Activated naive CD8-positive, alpha-beta T cell treated with anti-CD3 and anti-CD28 coated beads, Interleukin-2, amount 50 U/mL, for 24 hours (primary cell): Measurements from ENCODE around the gene TENM3.

Source experiments
- ATAC-seq: fragments of 150-1000 bp; cut with Tn5 transposase; one replicate; pipeline ENCODE4 v1.10.0; 2021
- DNase-seq: peaks from one replicate; pipeline ENCODE4 v3.0.0; 2021
- H3K27ac Mint-ChIP-seq: one replicate; pipeline ENCODE4 v1.8.0; 2021; ENCODE audit warnings: mild to moderate bottlenecking, mixed read lengths
- H3K27me3 Mint-ChIP-seq: one replicate; pipeline ENCODE4 v1.8.0; 2021; ENCODE audit warnings: mixed read lengths
- H3K36me3 Mint-ChIP-seq: one replicate; pipeline ENCODE4 v1.8.0; 2021; ENCODE audit warnings: low read depth, mixed read lengths
- H3K4me1 Mint-ChIP-seq: one replicate; pipeline ENCODE4 v1.8.0; 2021; ENCODE audit warnings: mixed read lengths
- H3K4me3 Mint-ChIP-seq: one replicate; pipeline ENCODE4 v1.8.0; 2021; ENCODE audit warnings: mild to moderate bottlenecking, moderate library complexity, mixed read lengths
- H3K9me3 Mint-ChIP-seq: one replicate; pipeline ENCODE4 v1.8.0; 2021; ENCODE audit warnings: mixed read lengths

TENM3 gene

GRCh38 chr4:182277377-182277776 is 34.2 kb downstream of the TENM3 start:
- ATAC-seq = no peak
- DNase-seq = no peak
- no peaks in the 10 kb centered on the region for H3K4me1 Mint-ChIP-seq
- no peak overlapping the region for H3K27ac Mint-ChIP-seq
- no peaks in the 10 kb centered on the region for H3K36me3 Mint-ChIP-seq
- H3K4me3 Mint-ChIP-seq = no peak overlapping the region
- H3K9me3 Mint-ChIP-seq = peaks cover 9% of the 10 kb centered on the region
- H3K27me3 Mint-ChIP-seq = no peaks in the 10 kb centered on the region

GRCh38 chr4:182278729-182279128 is 35.5 kb downstream of the TENM3 start:
- DNase-seq (no peak), ATAC-seq (no peak)
- H3K27me3 Mint-ChIP-seq = no peaks in the 10 kb centered on the region
- no peaks in the 10 kb centered on the region for H3K4me1 Mint-ChIP-seq
- no peak overlapping the region for H3K4me3 Mint-ChIP-seq
- no peak overlapping the region for H3K27ac Mint-ChIP-seq
- H3K36me3 Mint-ChIP-seq = no peaks in the 10 kb centered on the region
- peaks cover 5% of the 10 kb centered on the region for H3K9me3 Mint-ChIP-seq

GRCh38 chr4:182280436-182281111 is 37.4 kb downstream of the TENM3 start:
- no peaks in the 10 kb centered on the region for H3K36me3 Mint-ChIP-seq
- no peak overlapping the region for H3K4me3 Mint-ChIP-seq
- H3K27ac Mint-ChIP-seq = no peak overlapping the region
- ATAC-seq (no peak), DNase-seq (no peak)
- H3K9me3 Mint-ChIP-seq = no peaks in the 10 kb centered on the region
- no peaks in the 10 kb centered on the region for H3K27me3 Mint-ChIP-seq
- H3K4me1 Mint-ChIP-seq = no peaks in the 10 kb centered on the region

GRCh38 chr4:182286035-182286434 is 42.8 kb downstream of the TENM3 start:
- H3K4me1 Mint-ChIP-seq = no peaks in the 10 kb centered on the region
- no peak overlapping the region for H3K4me3 Mint-ChIP-seq
- H3K9me3 Mint-ChIP-seq = no peaks in the 10 kb centered on the region
- H3K27me3 Mint-ChIP-seq = no peaks in the 10 kb centered on the region
- no peak for DNase-seq
- no peaks in the 10 kb centered on the region for H3K36me3 Mint-ChIP-seq
- ATAC-seq = no peak
- H3K27ac Mint-ChIP-seq = no peak overlapping the region

- H3K36me3 Mint-ChIP-seq = no peaks in the 10 kb centered on the region
- H3K27me3 Mint-ChIP-seq = no peaks in the 10 kb centered on the region
- no peak for ATAC-seq
- H3K9me3 Mint-ChIP-seq = no peaks in the 10 kb centered on the region
- H3K4me1 Mint-ChIP-seq = no peaks in the 10 kb centered on the region
- no peak for DNase-seq
- no peak overlapping the region for H3K27ac Mint-ChIP-seq
- H3K4me3 Mint-ChIP-seq = no peak overlapping the region
Measured at GRCh38 chr4:182286931-182287330, 43.7 kb downstream of the TENM3 start.

- Mint-ChIP-seq H3K27me3 (no peaks in the 10 kb centered on the region), H3K36me3 (no peaks in the 10 kb centered on the region), H3K4me3 (no peak overlapping the region), H3K4me1 (no peaks in the 10 kb centered on the region), H3K27ac (no peak overlapping the region), H3K9me3 (no peaks in the 10 kb centered on the region)
- DNase-seq = no peak
- no peak for ATAC-seq
Measured at GRCh38 chr4:182288534-182288933, 45.3 kb downstream of the TENM3 start.

- H3K27me3 Mint-ChIP-seq = no peaks in the 10 kb centered on the region
- no peaks in the 10 kb centered on the region for H3K9me3 Mint-ChIP-seq
- ATAC-seq (no peak), DNase-seq (no peak)
- no peak overlapping the region for H3K4me3 Mint-ChIP-seq
- H3K27ac Mint-ChIP-seq = no peak overlapping the region
- no peaks in the 10 kb centered on the region for H3K4me1 Mint-ChIP-seq
- no peaks in the 10 kb centered on the region for H3K36me3 Mint-ChIP-seq
Measured at GRCh38 chr4:182289809-182290208, 46.6 kb downstream of the TENM3 start.

GRCh38 chr4:182291175-182291574 is 48.0 kb downstream of the TENM3 start:
- Mint-ChIP-seq H3K9me3 (no peaks in the 10 kb centered on the region), H3K4me3 (no peak overlapping the region), H3K27me3 (no peaks in the 10 kb centered on the region), H3K4me1 (no peaks in the 10 kb centered on the region), H3K36me3 (no peaks in the 10 kb centered on the region), H3K27ac (no peak overlapping the region)
- ATAC-seq (no peak), DNase-seq (no peak)

GRCh38 chr4:182291597-182292270 is 48.5 kb downstream of the TENM3 start:
- Mint-ChIP-seq H3K9me3 (no peaks in the 10 kb centered on the region), H3K4me1 (no peaks in the 10 kb centered on the region), H3K27ac (no peak overlapping the region), H3K4me3 (no peak overlapping the region), H3K27me3 (no peaks in the 10 kb centered on the region), H3K36me3 (no peaks in the 10 kb centered on the region)
- DNase-seq (no peak), ATAC-seq (no peak)

- Mint-ChIP-seq H3K36me3 (no peaks in the 10 kb centered on the region), H3K4me3 (no peak overlapping the region), H3K27me3 (no peaks in the 10 kb centered on the region), H3K4me1 (no peaks in the 10 kb centered on the region), H3K27ac (no peak overlapping the region), H3K9me3 (no peaks in the 10 kb centered on the region)
- ATAC-seq (no peak), DNase-seq (no peak)
Measured at GRCh38 chr4:182292612-182293011, 49.4 kb downstream of the TENM3 start.

GRCh38 chr4:182293691-182294255 is 50.6 kb downstream of the TENM3 start:
- ATAC-seq (no peak), DNase-seq (no peak)
- H3K36me3 Mint-ChIP-seq = no peaks in the 10 kb centered on the region
- no peaks in the 10 kb centered on the region for H3K27me3 Mint-ChIP-seq
- H3K27ac Mint-ChIP-seq = no peak overlapping the region
- H3K4me3 Mint-ChIP-seq = no peak overlapping the region
- H3K4me1 Mint-ChIP-seq = no peaks in the 10 kb centered on the region
- H3K9me3 Mint-ChIP-seq = no peaks in the 10 kb centered on the region

GRCh38 chr4:182294451-182294850 is 51.2 kb downstream of the TENM3 start:
- H3K9me3 Mint-ChIP-seq = no peaks in the 10 kb centered on the region
- ATAC-seq (no peak), DNase-seq (no peak)
- no peaks in the 10 kb centered on the region for H3K4me1 Mint-ChIP-seq
- no peak overlapping the region for H3K4me3 Mint-ChIP-seq
- no peak overlapping the region for H3K27ac Mint-ChIP-seq
- no peaks in the 10 kb centered on the region for H3K27me3 Mint-ChIP-seq
- no peaks in the 10 kb centered on the region for H3K36me3 Mint-ChIP-seq

GRCh38 chr4:182297659-182298058 is 54.5 kb downstream of the TENM3 start:
- no peaks in the 10 kb centered on the region for H3K4me1 Mint-ChIP-seq
- no peaks in the 10 kb centered on the region for H3K9me3 Mint-ChIP-seq
- DNase-seq (no peak), ATAC-seq (no peak)
- H3K27me3 Mint-ChIP-seq = no peaks in the 10 kb centered on the region
- H3K4me3 Mint-ChIP-seq = no peak overlapping the region
- H3K27ac Mint-ChIP-seq = no peak overlapping the region
- H3K36me3 Mint-ChIP-seq = no peaks in the 10 kb centered on the region

GRCh38 chr4:182301736-182302135 is 58.5 kb downstream of the TENM3 start:
- Mint-ChIP-seq H3K27ac (no peak overlapping the region), H3K9me3 (no peaks in the 10 kb centered on the region), H3K4me3 (no peak overlapping the region), H3K36me3 (no peaks in the 10 kb centered on the region), H3K27me3 (no peaks in the 10 kb centered on the region), H3K4me1 (no peaks in the 10 kb centered on the region)
- ATAC-seq = no peak
- DNase-seq = no peak

GRCh38 chr4:182303847-182304246 is 60.6 kb downstream of the TENM3 start:
- no peak overlapping the region for H3K4me3 Mint-ChIP-seq

More at GRCh38 chr4:182303847-182304246, 60.6 kb downstream of the TENM3 start:
- Mint-ChIP-seq H3K9me3 (no peaks in the 10 kb centered on the region), H3K4me1 (no peaks in the 10 kb centered on the region), H3K27ac (no peak overlapping the region), H3K36me3 (no peaks in the 10 kb centered on the region), H3K27me3 (no peaks in the 10 kb centered on the region)
- no peak for ATAC-seq
- DNase-seq = no peak
